GM21515 (cell line): ENCODE results near the gene FKBP3.
"Not testable (repeated sequence)": the region's sequence is repeated elsewhere in the genome, so short reads cannot be mapped to it uniquely, and the experiment has no call there.

Experiments
- ATAC-seq: cut with Tn5 transposase; IDR thresholded peaks from one replicate; pipeline ENCODE4 v1.9.1; 2021; ENCODE audit not compliant: unreplicated experiment

Gene FKBP3

GRCh38 chr14:45114327-45114726 is 20.0 kb downstream of the FKBP3 start:
- ATAC-seq = no peak

- ATAC-seq = no peak
Observed at GRCh38 chr14:45112896-45113781, 21.1 kb downstream of the FKBP3 start.

GRCh38 chr14:45104561-45104960 is 29.7 kb downstream of the FKBP3 start:
- no peak for ATAC-seq

GRCh38 chr14:45103806-45104205 is 30.5 kb downstream of the FKBP3 start:
- ATAC-seq = no peak

- ATAC-seq = no peak
Observed at GRCh38 chr14:45096218-45096617, 38.1 kb downstream of the FKBP3 start.

GRCh38 chr14:45095143-45095542 is 39.1 kb downstream of the FKBP3 start:
- no peak for ATAC-seq

- no peak for ATAC-seq
Observed at GRCh38 chr14:45094275-45094674, 40.0 kb downstream of the FKBP3 start.

GRCh38 chr14:45091710-45092109 is 42.6 kb downstream of the FKBP3 start:
- ATAC-seq = no peak

- peak; percentile 53 for ATAC-seq
Observed at GRCh38 chr14:45089813-45090212, 44.5 kb downstream of the FKBP3 start.

GRCh38 chr14:45084946-45085346 is 49.3 kb downstream of the FKBP3 start:
- no peak for ATAC-seq

- ATAC-seq = peak; percentile 84
Observed at GRCh38 chr14:45083976-45084722, 50.1 kb downstream of the FKBP3 start, which contains the start of gene PRPF39. Gene PRPF39, plus strand, starts transcription at chr14:45084116. Its CDS starts 11,124 bp downstream, at chr14:45095240.

- ATAC-seq = no peak
Observed at GRCh38 chr14:45083617-45083975, 50.7 kb downstream of the FKBP3 start.

GRCh38 chr14:45082420-45082819 is 51.9 kb downstream of the FKBP3 start:
- ATAC-seq = no peak

- not testable (repeated sequence) for ATAC-seq
Observed at GRCh38 chr14:45081096-45081495, 53.2 kb downstream of the FKBP3 start.

- not testable (repeated sequence) for ATAC-seq
Observed at GRCh38 chr14:45080416-45080968, 53.8 kb downstream of the FKBP3 start.

GRCh38 chr14:45078323-45078722 is 56.0 kb downstream of the FKBP3 start:
- ATAC-seq = no peak

GRCh38 chr14:45073231-45073879 is 60.9 kb downstream of the FKBP3 start:
- no peak for ATAC-seq

GRCh38 chr14:45072126-45072525 is 62.2 kb downstream of the FKBP3 start:
- ATAC-seq = no peak

- ATAC-seq = no peak
Observed at GRCh38 chr14:45070215-45070614, 64.1 kb downstream of the FKBP3 start.

GRCh38 chr14:45068396-45068795 is 65.9 kb downstream of the FKBP3 start:
- ATAC-seq = no peak

- ATAC-seq = no peak
Observed at GRCh38 chr14:45066667-45067066, 67.6 kb downstream of the FKBP3 start.
